Mesenchymal stem cell (in vitro differentiated cells and primary cell): ENCODE results near the gene IFNLR1.

Experiments
- DNase-seq: peaks from one replicate; pipeline ENCODE4 v3.0.0-alpha.2; 2013
- H2AFZ ChIP-seq: one replicate; pipeline ENCODE4 v1.6.1; 2013; ENCODE audit warnings: low read depth, mild to moderate bottlenecking, control low read depth, inconsistent platforms, low read length, moderate library complexity
- H2AK5ac ChIP-seq: 2 replicates; pipeline ENCODE4 v1.6.1; 2013; ENCODE audit warnings: low read length, moderate library complexity, mild to moderate bottlenecking, inconsistent platforms; ENCODE audit not compliant: severe bottlenecking
- H2BK120ac ChIP-seq: one replicate; pipeline ENCODE4 v1.6.1; 2013; ENCODE audit warnings: low read depth, mild to moderate bottlenecking, inconsistent platforms, low read length, moderate library complexity
- H2BK12ac ChIP-seq, 2 experiments: one replicate each; pipeline ENCODE4 v1.6.1; 2013; ENCODE audit warnings: inconsistent platforms in 2 of 2, low read length in 2 of 2, mild to moderate bottlenecking in 2 of 2, moderate library complexity in 2 of 2, control low read depth in 1 of 2
- H2BK15ac ChIP-seq: one replicate; pipeline ENCODE4 v1.6.1; 2013; ENCODE audit warnings: mild to moderate bottlenecking, low read depth, inconsistent platforms; ENCODE audit not compliant: poor library complexity, severe bottlenecking
- H2BK5ac ChIP-seq: 2 replicates; pipeline ENCODE4 v1.6.1; 2013; ENCODE audit warnings: low read depth, mild to moderate bottlenecking, low read length, control low read depth, inconsistent platforms; ENCODE audit not compliant: poor library complexity, severe bottlenecking
- H3K14ac ChIP-seq, 2 experiments: one replicate each; pipeline ENCODE4 v1.6.1; 2013; ENCODE audit warnings: inconsistent platforms in 2 of 2, low read length in 2 of 2, control low read depth in 1 of 2, mild to moderate bottlenecking in 1 of 2, moderate library complexity in 1 of 2
- H3K18ac ChIP-seq, 2 experiments: one replicate each; pipeline ENCODE4 v1.6.1; 2013; ENCODE audit warnings: inconsistent platforms in 2 of 2, low read length in 2 of 2, control low read depth in 1 of 2, low read depth in 1 of 2, mild to moderate bottlenecking in 1 of 2
- H3K23ac ChIP-seq, 2 experiments: one replicate each; pipeline ENCODE4 v1.6.1; 2013; ENCODE audit warnings: inconsistent platforms in 2 of 2, low read length in 2 of 2, mild to moderate bottlenecking in 2 of 2, moderate library complexity in 2 of 2, control low read depth in 1 of 2
- H3K27ac ChIP-seq: 2 replicates; pipeline ENCODE4 v1.5.1; 2013; ENCODE audit warnings: mild to moderate bottlenecking, moderate library complexity, low read length, control low read depth, inconsistent platforms; ENCODE audit not compliant: poor library complexity, severe bottlenecking
- H3K27me3 ChIP-seq, 2 experiments: 2 replicates each; pipeline versions ENCODE4 v1.6.1 to v1.7.0; 2013; ENCODE audit warnings: low read length in 2 of 2, mild to moderate bottlenecking in 2 of 2, moderate library complexity in 2 of 2, control low read depth in 1 of 2, inconsistent platforms in 1 of 2; ENCODE audit not compliant: control insufficient read depth in 1 of 2, insufficient read depth in 1 of 2
- H3K36me3 ChIP-seq, 2 experiments: 2 replicates each; pipeline versions ENCODE4 v1.6.1 to v1.7.0; 2013; ENCODE audit warnings: low read length in 2 of 2, control low read depth in 1 of 2, inconsistent platforms in 1 of 2, low read depth in 1 of 2, mild to moderate bottlenecking in 1 of 2; ENCODE audit not compliant: insufficient read depth in 2 of 2, control insufficient read depth in 1 of 2
- H3K4ac ChIP-seq, 2 experiments: one replicate each; pipeline ENCODE4 v1.6.1; 2013; ENCODE audit warnings: inconsistent platforms in 2 of 2, low read length in 2 of 2, mild to moderate bottlenecking in 2 of 2, moderate library complexity in 2 of 2, control low read depth in 1 of 2, low read depth in 1 of 2
- H3K4me1 ChIP-seq: 2 replicates; pipeline ENCODE4 v1.6.1; 2013; ENCODE audit warnings: low read depth, low read length, control low read depth; ENCODE audit not compliant: control insufficient read depth, insufficient read depth
- H3K4me2 ChIP-seq: 2 replicates; pipeline ENCODE4 v1.6.1; 2013; ENCODE audit warnings: low read length, mild to moderate bottlenecking, inconsistent platforms; ENCODE audit not compliant: poor library complexity, severe bottlenecking
- H3K4me3 ChIP-seq, 2 experiments: 2 replicates each; pipeline versions ENCODE4 v1.5.1 to v1.7.0; 2013; ENCODE audit warnings: low read length in 2 of 2, mild to moderate bottlenecking in 2 of 2, control low read depth in 1 of 2, low read depth in 1 of 2; ENCODE audit not compliant: insufficient read depth in 1 of 2
- H3K79me1 ChIP-seq: replicated peaks from 2 replicates; pipeline ENCODE4 v1.6.1; 2013; ENCODE audit warnings: mild to moderate bottlenecking, control low read depth, low read length, inconsistent platforms; ENCODE audit not compliant: poor library complexity, severe bottlenecking
- H3K9ac ChIP-seq: 2 replicates; pipeline ENCODE4 v1.7.0; 2013; ENCODE audit warnings: mild to moderate bottlenecking, low read length, moderate library complexity
- H3K9me3 ChIP-seq: 2 replicates; pipeline ENCODE4 v1.7.0; 2013; ENCODE audit warnings: mild to moderate bottlenecking, low read length; ENCODE audit not compliant: control insufficient read depth
- H4K8ac ChIP-seq: one replicate; pipeline ENCODE4 v1.6.1; 2013; ENCODE audit warnings: inconsistent platforms, mild to moderate bottlenecking, low read length, moderate library complexity
- H4K91ac ChIP-seq: one replicate; pipeline ENCODE4 v1.6.1; 2013; ENCODE audit warnings: mild to moderate bottlenecking, low read length, inconsistent platforms
- WGBS: methylation state at CpG from one replicate; pipeline ENCODE4 v1.1.7; 2013; ENCODE audit warnings: mixed read lengths; 5-methylcytosine and 5-hydroxymethylcytosine counted together

The IFNLR1 gene

DNA sequence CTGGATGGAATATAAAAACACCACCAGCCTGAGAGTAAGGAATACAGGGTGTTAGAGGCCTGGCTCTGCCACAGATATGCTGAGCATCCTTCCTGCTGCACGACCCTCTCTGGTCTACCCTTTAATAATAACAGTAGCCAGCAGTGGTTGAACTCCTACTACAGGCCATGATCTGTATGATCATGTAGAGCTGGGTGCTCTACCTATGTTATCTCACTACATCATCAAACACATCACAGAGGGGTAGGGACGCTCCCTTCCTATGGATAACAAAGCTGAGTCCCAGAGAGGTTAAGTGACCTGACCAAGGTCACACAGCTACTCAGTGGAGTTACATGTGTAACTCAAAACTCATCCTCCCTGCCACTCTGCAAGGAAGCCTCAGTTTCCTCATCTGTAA is 62.1 kb downstream of the IFNLR1 start:
- H2BK12ac ChIP-seq: no peak overlapping the region
- WGBS: 100% methylated on average over 2 of the region's 2 CpGs

DNA sequence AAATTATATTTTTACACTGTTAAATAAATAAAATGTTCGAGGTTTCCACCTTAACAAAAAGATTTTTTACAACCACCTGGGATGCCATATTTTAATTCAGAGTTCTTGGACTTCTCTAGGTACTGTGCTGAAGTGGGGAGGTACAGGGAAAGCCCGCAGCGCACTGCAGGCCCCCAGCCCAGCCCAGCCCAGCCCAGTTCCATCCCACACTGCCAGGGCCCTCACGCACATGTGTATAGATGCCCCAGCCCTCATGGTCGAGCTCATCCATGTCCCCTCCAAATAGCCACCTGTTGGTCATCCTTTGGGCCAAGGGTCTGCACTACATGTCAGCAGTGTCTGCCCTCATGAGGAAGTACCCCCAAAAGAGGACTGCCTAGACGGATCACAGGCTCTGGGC is 63.5 kb downstream of the IFNLR1 start:
- Histone ChIP-seq H3K4me3 (no peak overlapping the region), H4K91ac (no peak overlapping the region), H3K4ac (no peak overlapping the region), H3K23ac (no peak overlapping the region), H3K36me3 (no peaks in the 10 kb centered on the region), H3K79me1 (no peaks in the 10 kb centered on the region), H2AFZ (no peak overlapping the region), H3K4me2 (no peak overlapping the region), H3K9ac (no peak overlapping the region), H3K4me1 (peaks cover 12% of the 10 kb centered on the region), H3K9me3 (no peaks in the 10 kb centered on the region), H3K27ac (no peak overlapping the region), H2BK15ac (no peak overlapping the region), H2AK5ac (no peak overlapping the region), H4K8ac (no peak overlapping the region), H3K14ac (no peak overlapping the region), H2BK12ac (no peak overlapping the region), H2BK120ac (no peak overlapping the region), H2BK5ac (no peak overlapping the region), H3K27me3 (peaks cover 0 to 46% of the 10 kb centered on the region in 2 experiments), H3K18ac (no peak overlapping the region)
- no peak for DNase-seq
- WGBS: 58% methylated on average over 5 of the region's 6 CpGs

More for the DNA sequence above, 62.1 kb downstream of the IFNLR1 start:
- no peak overlapping the region for H4K8ac ChIP-seq
- H3K23ac ChIP-seq: no peak overlapping the region
- no peak overlapping the region for H3K9ac ChIP-seq
- no peaks in the 10 kb centered on the region for H3K79me1 ChIP-seq
- H2AFZ ChIP-seq: no peak overlapping the region
- H3K4me2 ChIP-seq: no peak overlapping the region
- no peak overlapping the region for H2BK120ac ChIP-seq
- peaks cover 0 to 36% of the 10 kb centered on the region in 2 experiments for H3K27me3 ChIP-seq
- H3K36me3 ChIP-seq: no peaks in the 10 kb centered on the region
- H4K91ac ChIP-seq: no peak overlapping the region
- H2BK15ac ChIP-seq: no peak overlapping the region
- H2AK5ac ChIP-seq: no peak overlapping the region
- no peak overlapping the region for H3K27ac ChIP-seq
- H3K4me1 ChIP-seq: peaks cover 10% of the 10 kb centered on the region
- no peak overlapping the region for H3K14ac ChIP-seq
- H2BK5ac ChIP-seq: no peak overlapping the region
- H3K4me3 ChIP-seq: no peak overlapping the region
- H3K18ac ChIP-seq: no peak overlapping the region
- H3K4ac ChIP-seq: no peak overlapping the region
- no peak for DNase-seq
- H3K9me3 ChIP-seq: peaks cover under 1% of the 10 kb centered on the region

DNA sequence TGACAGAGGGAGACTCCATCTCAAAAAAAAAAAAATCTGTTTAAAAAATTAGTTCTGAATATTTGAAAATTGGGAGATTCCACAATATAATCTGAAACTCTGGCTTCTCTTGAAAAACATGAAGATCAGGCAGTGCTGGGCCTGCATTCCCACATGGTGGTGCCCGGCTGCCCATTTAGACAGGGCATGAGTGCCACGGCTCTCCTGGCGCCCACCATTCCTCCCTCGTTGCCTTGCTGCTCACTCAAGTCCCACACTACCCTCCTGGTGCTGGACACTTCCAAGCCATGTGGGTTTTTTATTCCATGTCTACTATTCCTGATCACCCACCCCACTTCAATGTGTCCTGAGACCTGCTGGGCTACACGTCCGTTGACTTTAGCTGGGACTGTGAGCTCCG is 64.3 kb downstream of the IFNLR1 start:
- Histone ChIP-seq H3K4me1 (peaks cover 13% of the 10 kb centered on the region), H3K36me3 (no peaks in the 10 kb centered on the region), H2BK120ac (no peak overlapping the region), H2BK15ac (no peak overlapping the region), H3K27ac (no peak overlapping the region), H3K4ac (no peak overlapping the region), H4K91ac (no peak overlapping the region), H2AFZ (no peak overlapping the region), H3K27me3 (peaks cover 0 to 48% of the 10 kb centered on the region in 2 experiments), H3K18ac (no peak overlapping the region), H3K9ac (no peak overlapping the region), H3K4me3 (no peak overlapping the region), H3K4me2 (no peak overlapping the region), H4K8ac (no peak overlapping the region), H2AK5ac (no peak overlapping the region), H3K14ac (no peak overlapping the region), H2BK5ac (no peak overlapping the region), H3K23ac (no peak overlapping the region), H3K79me1 (no peaks in the 10 kb centered on the region), H2BK12ac (no peak overlapping the region), H3K9me3 (no peaks in the 10 kb centered on the region)
- WGBS: 93% methylated on average over 7 of the region's 7 CpGs
- DNase-seq: no peak

DNA sequence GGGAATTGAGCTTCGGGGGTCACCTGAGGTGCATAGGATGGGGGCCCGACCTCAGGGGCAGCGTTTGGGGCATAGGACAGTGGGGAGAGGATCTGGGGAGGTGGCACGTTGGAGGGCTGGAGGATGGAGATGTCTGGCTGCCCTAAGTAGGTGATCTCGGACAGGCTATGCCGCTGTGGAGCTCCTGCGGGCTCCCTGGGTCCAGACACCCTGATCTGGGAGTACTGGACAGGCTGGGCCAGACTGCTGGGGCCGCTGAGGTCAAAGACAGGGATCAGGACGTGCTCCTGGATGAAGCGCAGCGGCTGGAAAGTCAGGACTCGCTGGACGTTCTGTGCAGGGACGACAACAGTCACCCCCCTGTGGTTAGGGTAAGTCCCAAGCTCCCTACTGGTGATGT is 65.7 kb downstream of the IFNLR1 start:
- no peak overlapping the region for H2AK5ac ChIP-seq
- WGBS: 73% methylated on average over 14 of the region's 14 CpGs
- no peaks in the 10 kb centered on the region for H3K79me1 ChIP-seq

More for the DNA sequence above, 65.7 kb downstream of the IFNLR1 start:
- H4K91ac ChIP-seq: no peak overlapping the region
- no peak overlapping the region for H3K4me2 ChIP-seq
- H3K27ac ChIP-seq: no peak overlapping the region
- no peak overlapping the region for H3K4ac ChIP-seq
- no peak overlapping the region for H2BK120ac ChIP-seq
- H2BK12ac ChIP-seq: no peak overlapping the region
- H3K23ac ChIP-seq: no peak overlapping the region
- peaks cover 14% of the 10 kb centered on the region for H3K4me1 ChIP-seq
- peaks cover 10 to 51% of the 10 kb centered on the region in 2 experiments for H3K27me3 ChIP-seq
- no peak overlapping the region for H2BK15ac ChIP-seq
- no peak overlapping the region for H2AFZ ChIP-seq
- no peak overlapping the region for H3K18ac ChIP-seq
- no peak overlapping the region for H2BK5ac ChIP-seq
- H3K36me3 ChIP-seq: no peaks in the 10 kb centered on the region
- DNase-seq: no peak
- H3K9me3 ChIP-seq: no peaks in the 10 kb centered on the region
- no peak overlapping the region for H4K8ac ChIP-seq
- H3K9ac ChIP-seq: no peak overlapping the region
- no peak overlapping the region for H3K14ac ChIP-seq
- H3K4me3 ChIP-seq: no peak overlapping the region
